ENCODE data around the gene CREB3L2. TPM values are rescaled to one million over a fixed set of nuclear protein-coding genes. Genes with fewer than 3 reads are reported as not detected.

CREB3L2 gene
- total and polyA plus RNA-seq, 2 donors (not counting 1 experiment from before 2014, with no cell fraction given): 13.8 to 25.1 TPM

DNA sequence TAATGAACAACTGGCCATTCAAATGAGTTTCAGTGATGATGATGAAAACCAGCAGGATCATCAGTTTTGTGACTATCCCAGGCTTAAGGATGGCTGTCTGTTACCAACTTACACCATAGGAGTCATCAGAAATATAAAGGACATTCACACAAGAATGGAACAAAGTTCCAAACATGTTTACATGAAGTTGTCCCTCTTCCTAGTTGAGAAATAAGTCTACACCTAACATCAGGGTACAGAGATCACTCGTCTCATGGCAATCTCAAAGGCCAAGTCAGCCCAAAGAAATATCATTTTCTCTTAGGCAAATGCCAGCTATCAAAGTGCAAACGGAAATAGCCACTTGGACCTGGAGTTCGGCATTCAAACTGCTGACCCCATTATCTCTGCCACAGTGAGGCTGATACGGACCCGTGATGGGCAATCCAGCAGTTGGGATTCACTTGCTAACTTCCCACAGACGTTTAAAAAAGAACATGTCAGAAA, 53.0 kb downstream of the CREB3L2 start:
- no peak overlapping the region for H3K27ac ChIP-seq (ENCODE audit: low read length in 2 of 2)
- H3K4me3 ChIP-seq (ENCODE audit: control extremely low read depth in 1 of 5, extremely low read depth in 1 of 5, insufficient read depth in 1 of 5, low read depth in 2 of 5, low read length in 4 of 5): no peak overlapping the region
- H3K4me1 Mint-ChIP-seq: peaks cover 2% of the 10 kb centered on the region
- DNase-seq (no peak), ATAC-seq (ENCODE audit: low read depth) (no peak)
- no peaks in the 10 kb centered on the region for H3K9me3 ChIP-seq (ENCODE audit: control extremely low read depth in 1 of 3, control insufficient read depth in 2 of 3, insufficient read depth in 1 of 3, low read length in 2 of 3)
- H4K20me1 ChIP-seq (ENCODE audit: control insufficient read depth, insufficient read depth, low read length, poor library complexity, severe bottlenecking): peaks cover 6% of the 10 kb centered on the region
- peaks cover 28% of the 10 kb centered on the region for H3K79me2 ChIP-seq (ENCODE audit: control insufficient read depth, insufficient read depth, low read length)
- no peak overlapping the region for H3K4me2 ChIP-seq (replicated peaks; ENCODE audit: low read depth, low read length, poor library complexity, severe bottlenecking)
- TF ChIP-seq EZH2 (IDR thresholded peaks at IDR 0.05; ENCODE audit: borderline replicate concordance, insufficient read depth, low read depth, low read length, poor library complexity, severe bottlenecking): no peak
- TF ChIP-seq, protein P1, sequence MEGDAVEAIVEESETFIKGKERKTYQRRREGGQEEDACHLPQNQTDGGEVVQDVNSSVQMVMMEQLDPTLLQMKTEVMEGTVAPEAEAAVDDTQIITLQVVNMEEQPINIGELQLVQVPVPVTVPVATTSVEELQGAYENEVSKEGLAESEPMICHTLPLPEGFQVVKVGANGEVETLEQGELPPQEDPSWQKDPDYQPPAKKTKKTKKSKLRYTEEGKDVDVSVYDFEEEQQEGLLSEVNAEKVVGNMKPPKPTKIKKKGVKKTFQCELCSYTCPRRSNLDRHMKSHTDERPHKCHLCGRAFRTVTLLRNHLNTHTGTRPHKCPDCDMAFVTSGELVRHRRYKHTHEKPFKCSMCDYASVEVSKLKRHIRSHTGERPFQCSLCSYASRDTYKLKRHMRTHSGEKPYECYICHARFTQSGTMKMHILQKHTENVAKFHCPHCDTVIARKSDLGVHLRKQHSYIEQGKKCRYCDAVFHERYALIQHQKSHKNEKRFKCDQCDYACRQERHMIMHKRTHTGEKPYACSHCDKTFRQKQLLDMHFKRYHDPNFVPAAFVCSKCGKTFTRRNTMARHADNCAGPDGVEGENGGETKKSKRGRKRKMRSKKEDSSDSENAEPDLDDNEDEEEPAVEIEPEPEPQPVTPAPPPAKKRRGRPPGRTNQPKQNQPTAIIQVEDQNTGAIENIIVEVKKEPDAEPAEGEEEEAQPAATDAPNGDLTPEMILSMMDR (IDR thresholded peaks at IDR 0.05): no peak
- no peaks in the 10 kb centered on the region for H3K4me1 ChIP-seq (ENCODE audit: control insufficient read depth in 2 of 2, insufficient read depth in 2 of 2, low read length in 2 of 2)
- no peaks in the 10 kb centered on the region for H3K27me3 Mint-ChIP-seq
- H2AFZ ChIP-seq (ENCODE audit: insufficient read depth, low read depth, low read length, poor library complexity, severe bottlenecking): no peak overlapping the region
- H3K4me3 Mint-ChIP-seq: no peak overlapping the region
- no peaks in the 10 kb centered on the region for H3K9me3 Mint-ChIP-seq (ENCODE audit: insufficient read depth)
- no peaks in the 10 kb centered on the region for H3K36me3 ChIP-seq (replicated peaks in 1 of 2; ENCODE audit: control extremely low read depth in 1 of 2, control insufficient read depth in 1 of 2, extremely low read depth in 1 of 2, insufficient read depth in 2 of 2, low read length in 1 of 2)
- CTCF ChIA-PET: no interaction called here
- H3K27ac Mint-ChIP-seq: no peak overlapping the region
- 97% methylated on average over 5 of the region's 6 CpGs for WGBS (ENCODE audit: insufficient coverage)
- H3K27me3 ChIP-seq (replicated peaks in 1 of 4; ENCODE audit: control extremely low read depth in 1 of 4, control insufficient read depth in 3 of 4, insufficient read depth in 4 of 4, low read length in 3 of 4): no peaks in the 10 kb centered on the region
- no peak overlapping the region for H3K9ac ChIP-seq (ENCODE audit: low read length)
- intact Hi-C loops (cut with micrococcal nuclease): no loop called here
- POLR2A ChIA-PET: no interaction called here

DNA sequence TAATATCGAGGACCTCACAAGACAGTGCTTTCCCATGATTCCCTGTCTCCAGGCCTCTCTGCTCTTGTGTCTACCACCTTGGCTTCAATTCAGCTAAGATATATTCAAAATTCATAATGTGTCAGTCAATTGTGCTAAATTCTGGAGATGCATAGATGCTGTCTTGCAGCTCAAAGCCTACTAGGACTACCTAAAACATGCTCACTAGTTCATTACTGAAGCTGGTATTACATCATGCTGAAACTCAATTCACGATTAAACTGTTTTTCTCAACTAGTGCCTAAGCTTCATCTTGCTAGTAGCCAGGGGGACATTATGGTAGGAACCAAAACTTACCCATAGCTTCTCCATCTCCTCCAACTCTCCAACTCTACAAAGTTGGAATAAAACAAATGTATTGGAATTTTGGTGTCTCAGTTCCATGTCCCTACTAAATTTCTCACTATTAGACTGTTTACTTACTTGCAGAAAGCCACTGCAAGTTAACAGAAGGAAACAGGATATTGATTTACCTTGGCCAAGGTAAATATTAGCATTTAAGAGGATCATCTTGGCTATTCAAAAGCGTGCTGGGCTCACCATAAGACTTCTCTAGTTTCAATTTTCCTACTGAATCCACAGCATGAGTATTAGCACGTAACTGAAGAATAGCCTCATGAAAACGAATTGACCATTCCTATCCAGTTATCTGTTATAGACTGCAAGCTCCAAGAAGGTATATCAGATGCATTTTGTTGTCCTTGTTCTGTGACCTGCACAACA, 53.6 kb downstream of the CREB3L2 start:
- no peak overlapping the region for H3K27ac ChIP-seq (ENCODE audit: low read length in 2 of 2)
- intact Hi-C loops (cut with micrococcal nuclease): no loop called here
- no peak for ATAC-seq (ENCODE audit: low read depth)
- no peak for DNase-seq
- H3K27me3 Mint-ChIP-seq: no peaks in the 10 kb centered on the region
- no peaks in the 10 kb centered on the region for H3K36me3 ChIP-seq (replicated peaks in 1 of 2; ENCODE audit: control extremely low read depth in 1 of 2, control insufficient read depth in 1 of 2, extremely low read depth in 1 of 2, insufficient read depth in 2 of 2, low read length in 1 of 2)
- TF ChIP-seq, protein P1 (IDR thresholded peaks at IDR 0.05): no peak
- H3K9me3 ChIP-seq (ENCODE audit: control extremely low read depth in 1 of 3, control insufficient read depth in 2 of 3, insufficient read depth in 1 of 3, low read length in 2 of 3): no peaks in the 10 kb centered on the region
- no peak overlapping the region for H3K4me3 ChIP-seq (ENCODE audit: control extremely low read depth in 1 of 5, extremely low read depth in 1 of 5, insufficient read depth in 1 of 5, low read depth in 2 of 5, low read length in 4 of 5)
- no peaks in the 10 kb centered on the region for H3K9me3 Mint-ChIP-seq (ENCODE audit: insufficient read depth)
- ChIA-PET CTCF (interaction anchor here (0.7 kb wide), 1 partner anchor 44 kb away, joined by 3 read pairs; no protein-coding TSS in a partner anchor), POLR2A (no interaction called here)
- H2AFZ ChIP-seq (ENCODE audit: insufficient read depth, low read depth, low read length, poor library complexity, severe bottlenecking): no peak overlapping the region
- H3K9ac ChIP-seq (ENCODE audit: low read length): no peak overlapping the region
- H3K79me2 ChIP-seq (ENCODE audit: control insufficient read depth, insufficient read depth, low read length): peaks cover 28% of the 10 kb centered on the region
- H3K27ac Mint-ChIP-seq: no peak overlapping the region
- H4K20me1 ChIP-seq (ENCODE audit: control insufficient read depth, insufficient read depth, low read length, poor library complexity, severe bottlenecking): peaks cover 6% of the 10 kb centered on the region
- H3K4me1 ChIP-seq (ENCODE audit: control insufficient read depth in 2 of 2, insufficient read depth in 2 of 2, low read length in 2 of 2): no peaks in the 10 kb centered on the region
- no peak overlapping the region for H3K4me3 Mint-ChIP-seq
- H3K4me2 ChIP-seq (replicated peaks; ENCODE audit: low read depth, low read length, poor library complexity, severe bottlenecking): no peak overlapping the region
- WGBS (ENCODE audit: insufficient coverage): 96% methylated on average over 4 of the region's 5 CpGs
- H3K27me3 ChIP-seq (replicated peaks in 1 of 4; ENCODE audit: control extremely low read depth in 1 of 4, control insufficient read depth in 3 of 4, insufficient read depth in 4 of 4, low read length in 3 of 4): no peaks in the 10 kb centered on the region
- H3K4me1 Mint-ChIP-seq: peaks cover under 1% of the 10 kb centered on the region

Measured in B cell (primary cell).